OCI-LY7 (cell line): Measurements from ENCODE around the gene NSMCE4A. TPM values are rescaled to one million over a fixed set of nuclear protein-coding genes. Genes with fewer than 3 reads are reported as not detected.

Experiments
- BruUV-seq: library from RNA; stranded (reverse); fragments of 400-500 nt; replicated peaks from 2 replicates; lab custom pipeline; 2021; lab: Mats Ljungman, UMichigan
- CTCF ChIA-PET: fragments of 300-600 bp; sonication (Branson Sonifier 250); formaldehyde crosslinking; loops from one replicate; lab custom pipeline; 2022; ENCODE audit warnings: antibody characterized with exemption; ENCODE audit not compliant: unreplicated experiment; lab: Charles Lee
- POLR2A ChIA-PET: fragments of 300-600 bp; sonication (Branson Sonifier 250); formaldehyde crosslinking; loops from one replicate; lab custom pipeline; 2022; ENCODE audit warnings: antibody characterized with exemption; lab: Charles Lee
- DNase-seq: peaks from one replicate; pipeline ENCODE4 v3.0.0-alpha.2; 2015; ENCODE audit warnings: low spot score
- H2AFZ ChIP-seq: fragments of 200-600 bp; sonication (generic), shearing (Covaris generic); 2 replicates; pipeline ENCODE4 v1.6.1; 2014; ENCODE audit warnings: mild to moderate bottlenecking, antibody characterized with exemption, low read length, moderate library complexity
- H3K27ac ChIP-seq: fragments of 200-600 bp; sonication (generic); 2 replicates; pipeline ENCODE4 v1.5.1; 2014; ENCODE audit warnings: mixed run types, low read depth, mild to moderate bottlenecking, moderate library complexity, low read length, inconsistent platforms; ENCODE audit not compliant: poor library complexity, severe bottlenecking
- H3K36me3 ChIP-seq: fragments of 200-600 bp; sonication (generic); 2 replicates; pipeline ENCODE4 v1.6.1; 2014; ENCODE audit warnings: mild to moderate bottlenecking, antibody characterized with exemption, low read length, moderate library complexity, mixed read lengths; ENCODE audit not compliant: insufficient read depth
- H3K4me1 ChIP-seq: fragments of 200-600 bp; sonication (generic); 2 replicates; pipeline ENCODE4 v1.5.1; 2014; ENCODE audit warnings: mild to moderate bottlenecking, low read length; ENCODE audit not compliant: insufficient read depth, poor library complexity, severe bottlenecking
- H3K4me2 ChIP-seq: fragments of 200-600 bp; sonication (generic); 2 replicates; pipeline ENCODE4 v1.6.1; 2014; ENCODE audit warnings: mild to moderate bottlenecking, low read length
- H3K4me3 ChIP-seq: fragments of 200-600 bp; sonication (generic); 2 replicates; pipeline ENCODE4 v1.5.1; 2014; ENCODE audit warnings: mild to moderate bottlenecking, low read depth, low read length; ENCODE audit not compliant: poor library complexity, severe bottlenecking
- H3K79me2 ChIP-seq: fragments of 200-600 bp; sonication (generic); 2 replicates; pipeline ENCODE4 v1.6.1; 2016; ENCODE audit warnings: low read depth, mild to moderate bottlenecking, low read length, moderate library complexity, mixed read lengths; ENCODE audit not compliant: insufficient read depth
- H3K9me2 ChIP-seq: fragments of 200-600 bp; sonication (generic); 2 replicates; pipeline ENCODE4 v1.6.1; 2016; ENCODE audit warnings: mild to moderate bottlenecking, low read length, mixed read lengths; ENCODE audit not compliant: insufficient read depth
- H3K9me3 ChIP-seq: fragments of 200-600 bp; sonication (generic); 2 replicates; pipeline ENCODE4 v1.6.1; 2014; ENCODE audit warnings: mild to moderate bottlenecking, mixed run types, low read length, mixed read lengths
- H4K20me1 ChIP-seq: fragments of 200-600 bp; sonication (generic); 2 replicates; pipeline ENCODE4 v1.6.1; 2014; ENCODE audit warnings: mild to moderate bottlenecking, antibody characterized with exemption, low read length, moderate library complexity, mixed read lengths; ENCODE audit not compliant: insufficient read depth
- CTCF ChIP-seq: fragments of 200-600 bp; sonication (generic); conservative IDR thresholded peaks from 2 replicates; pipeline ENCODE4 v1.5.1; 2014; ENCODE audit warnings: mild to moderate bottlenecking, antibody characterized with exemption, low read length, moderate library complexity, mixed read lengths
- EZH2phosphoT487 ChIP-seq: fragments of 200-600 bp; sonication (generic); IDR thresholded peaks from 2 replicates; pipeline ENCODE4 v1.6.1; 2018; ENCODE audit warnings: low read depth, borderline replicate concordance, mild to moderate bottlenecking, mixed run types, antibody characterized with exemption, low read length, moderate library complexity, mixed read lengths
- intact Hi-C: fragments of 100-400 bp; cut with micrococcal nuclease; formaldehyde crosslinking; loops from one replicate; pipeline ENCODE4 v1.10.0; 2022; ENCODE audit not compliant: unreplicated experiment
- total RNA-seq, 2 experiments: library from RNA; depleted of rRNA in 1 of 2; stranded (reverse); fragments of >200 nt in 1 of 2; shearing (Covaris generic) in 1 of 2; gene quantifications; 2 replicates each; pipeline ENCODE4 v1.2.3, GENCODE V29; 2014 to 2022

NSMCE4A gene
- total RNA-seq, 2 experiments from 2014 or later = 69.5 to 105 TPM

DNA sequence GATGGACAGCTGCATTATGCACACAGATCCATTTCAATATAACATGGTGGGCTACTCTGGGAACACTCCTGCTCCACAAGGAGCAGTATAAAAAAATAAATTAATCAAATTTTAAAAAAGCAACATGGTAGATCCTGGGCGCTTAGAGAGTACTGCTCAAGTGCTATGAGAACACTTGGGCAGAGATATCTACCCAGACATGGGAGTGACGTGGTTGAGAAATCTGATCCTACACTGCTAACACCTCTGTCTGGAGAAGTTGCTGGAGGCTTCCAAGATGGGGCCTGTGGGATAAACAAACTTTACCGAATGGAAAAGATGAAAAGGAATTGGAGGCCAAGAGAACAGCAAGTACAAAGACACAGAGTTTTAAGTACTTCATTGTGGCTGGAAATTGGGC lies 9.0 kb downstream of the NSMCE4A start:
- CTCF ChIA-PET = no interaction called here
- TF ChIP-seq CTCF (no peak), EZH2phosphoT487 (no peak)
- Histone ChIP-seq H3K27ac (no peak overlapping the region), H3K36me3 (peaks cover 92% of the 10 kb centered on the region), H3K4me2 (no peak overlapping the region), H3K9me2 (no peaks in the 10 kb centered on the region), H4K20me1 (no peaks in the 10 kb centered on the region), H3K79me2 (no peaks in the 10 kb centered on the region), H3K4me3 (no peak overlapping the region), H3K4me1 (no peaks in the 10 kb centered on the region), H2AFZ (no peak overlapping the region), H3K9me3 (no peaks in the 10 kb centered on the region)
- no peak for DNase-seq
- TSS peak; percentile 32 for BruUV-seq
- POLR2A ChIA-PET = no interaction called here
- intact Hi-C loops = no loop called here

GRCh38 chr10:121961456-121961855 lies 13.6 kb downstream of the NSMCE4A start:
- Histone ChIP-seq H3K79me2 (no peaks in the 10 kb centered on the region), H3K4me2 (no peak overlapping the region), H3K9me2 (no peaks in the 10 kb centered on the region), H3K4me1 (no peaks in the 10 kb centered on the region), H3K36me3 (peaks cover 84% of the 10 kb centered on the region), H3K4me3 (no peak overlapping the region), H2AFZ (no peak overlapping the region), H3K27ac (no peak overlapping the region), H3K9me3 (no peaks in the 10 kb centered on the region), H4K20me1 (no peaks in the 10 kb centered on the region)
- intact Hi-C loops = loop anchor here (2.0 kb wide), 1 partner anchor 57 kb away; no protein-coding TSS in a partner anchor
- ChIA-PET POLR2A (interaction anchor here (0.7 kb wide), 1 partner anchor 1316 kb away, joined by 6 read pairs; no protein-coding TSS in a partner anchor), CTCF (interaction anchor here (0.5 kb wide), 1 partner anchor 34 kb away, joined by 3 read pairs; the partner anchor contains the start of gene ATE1)
- no peak for DNase-seq
- BruUV-seq = no TSS peak
- TF ChIP-seq EZH2phosphoT487 (no peak), CTCF (no peak)

DNA sequence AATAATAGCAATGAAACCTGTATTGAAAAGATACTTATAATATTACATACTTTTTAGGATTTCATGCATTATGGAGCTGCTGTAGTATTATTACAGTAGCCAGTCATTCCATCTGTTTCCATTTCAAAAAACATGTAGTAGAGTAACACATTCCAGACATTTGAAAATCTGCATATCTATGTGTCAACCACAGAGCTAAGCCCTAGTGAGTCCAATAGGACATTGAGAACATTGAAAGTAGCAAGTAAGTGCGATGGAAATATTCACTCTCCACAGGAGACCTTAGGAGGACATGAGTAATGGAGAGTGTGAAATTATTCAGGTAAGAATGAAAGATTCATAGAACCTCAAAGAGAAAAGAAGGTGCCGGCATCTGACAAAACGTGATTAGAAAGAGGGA lies 15.3 kb downstream of the NSMCE4A start:
- POLR2A ChIA-PET = interaction anchor here (0.6 kb wide), 1 partner anchor 13 kb away, joined by 11 read pairs; no protein-coding TSS in a partner anchor
- BruUV-seq = no TSS peak

More for the DNA sequence above, 15.3 kb downstream of the NSMCE4A start:
- Histone ChIP-seq H3K79me2 (no peaks in the 10 kb centered on the region), H3K4me3 (no peak overlapping the region), H3K27ac (no peak overlapping the region), H3K9me2 (no peaks in the 10 kb centered on the region), H3K9me3 (no peaks in the 10 kb centered on the region), H3K36me3 (peaks cover 77% of the 10 kb centered on the region), H3K4me1 (no peaks in the 10 kb centered on the region), H2AFZ (no peak overlapping the region), H3K4me2 (no peak overlapping the region), H4K20me1 (no peaks in the 10 kb centered on the region)
- no peak for DNase-seq
- TF ChIP-seq EZH2phosphoT487 (no peak), CTCF (no peak)
- intact Hi-C loops = loop anchor here (2.0 kb wide), 1 partner anchor 55 kb away; no protein-coding TSS in a partner anchor
- CTCF ChIA-PET = no interaction called here
